ENCODE data around the gene FOXN3. TPM values are rescaled to one million over a fixed set of nuclear protein-coding genes. Genes with fewer than 3 reads are reported as not detected.
"Not testable (repeated sequence)": the region's sequence is repeated elsewhere in the genome, so short reads cannot be mapped to it uniquely, and the experiment has no call there.

FOXN3 gene
- total and polyA plus RNA-seq, 10 donors: 9.2 to 121 (median 98.3) TPM

GRCh38 chr14:89205137-89205740 is 211.8 kb downstream of the FOXN3 start:
- Histone ChIP-seq H3K27me3 (replicated peaks in 1 of 7) (no peaks in the 10 kb centered on the region), H3K36me3 (peaks cover 0 to 24% (median 0%) of the 10 kb centered on the region in 6 donors), H3K4me3 (no peak overlapping the region), H3K27ac (no peak overlapping the region), H3K9me3 (no peaks in the 10 kb centered on the region), H3K4me1 (peaks cover 0 to 49% (median 19%) of the 10 kb centered on the region in 6 donors)
- WGBS, 5 donors: 87 to 94% (median 92%) methylated on average over 16 to 18 of the region's 18 CpGs
- TF ChIP-seq CTCF (IDR thresholded peaks at IDR 0.05 in 8 of 11, conservative IDR thresholded peaks at IDR 0.05 in 3 of 11): no peak
- TF ChIP-seq POLR2A (IDR thresholded peaks at IDR 0.05): no peak
- TF ChIP-seq POLR2AphosphoS5 (IDR thresholded peaks at IDR 0.05): no peak
- intact Hi-C loops (cut with DNase I; ENCODE audit: low total_unique reads): no loop called here
- no peak for DNase-seq

GRCh38 chr14:89202413-89203190 is 214.4 kb downstream of the FOXN3 start:
- WGBS, 5 donors: 86 to 89% (median 87%) methylated on average over 9 to 10 of the region's 10 CpGs
- H3K4me3 ChIP-seq: no peak overlapping the region
- TF ChIP-seq CTCF (IDR thresholded peaks at IDR 0.05 in 8 of 11, conservative IDR thresholded peaks at IDR 0.05 in 3 of 11) (no peak), POLR2A (IDR thresholded peaks at IDR 0.05) (no peak), POLR2AphosphoS5 (IDR thresholded peaks at IDR 0.05) (no peak)
- no peak overlapping the region for H3K27ac ChIP-seq
- peaks cover 0 to 3% (median 0%) of the 10 kb centered on the region in 8 donors for H3K9me3 ChIP-seq
- intact Hi-C loops (cut with DNase I; ENCODE audit: low total_unique reads): no loop called here
- no peaks in the 10 kb centered on the region for H3K27me3 ChIP-seq (replicated peaks in 1 of 7)
- DNase-seq: no peak
- peaks cover 0 to 25% (median under 1%) of the 10 kb centered on the region in 6 donors for H3K36me3 ChIP-seq
- H3K4me1 ChIP-seq: peaks cover 0 to 41% (median 19%) of the 10 kb centered on the region in 6 donors

GRCh38 chr14:89201645-89202044 is 215.4 kb downstream of the FOXN3 start:
- H3K27ac ChIP-seq: no peak overlapping the region
- H3K36me3 ChIP-seq: peaks cover 0 to 33% (median 3%) of the 10 kb centered on the region in 6 donors
- peaks cover 0 to 41% (median 19%) of the 10 kb centered on the region in 6 donors for H3K4me1 ChIP-seq
- peaks cover 0 to 12% (median 0%) of the 10 kb centered on the region in 8 donors for H3K9me3 ChIP-seq
- TF ChIP-seq POLR2A (IDR thresholded peaks at IDR 0.05): no peak
- 51 to 70% (median 63%) methylated on average over 4 of the region's 4 CpGs for WGBS, 5 donors
- no peak overlapping the region for H3K4me3 ChIP-seq
- DNase-seq: no peak
- intact Hi-C loops (cut with DNase I; ENCODE audit: low total_unique reads): no loop called here
- H3K27me3 ChIP-seq (replicated peaks in 1 of 7): no peaks in the 10 kb centered on the region

- H3K4me3 ChIP-seq; H3K27me3 ChIP-seq (replicated peaks in 1 of 7); intact Hi-C loops (cut with DNase I; ENCODE audit: low total_unique reads); DNase-seq: not testable (repeated sequence)
- WGBS, 5 donors: 80 to 88% (median 85%) methylated on average over 3 of the region's 3 CpGs
- H3K4me1 ChIP-seq: peaks cover 0 to 39% (median 19%) of the 10 kb centered on the region in 6 donors
- H3K36me3 ChIP-seq: peaks cover 0 to 23% (median 3%) of the 10 kb centered on the region in 6 donors
- peak overlapping the region in 1 of 8 donors; percentile 5 for H3K27ac ChIP-seq
- peaks cover 0 to 12% (median 0%) of the 10 kb centered on the region in 8 donors for H3K9me3 ChIP-seq
These were observed 217.7 kb downstream of the FOXN3 start for GRCh38 chr14:89199357-89199756.
